ENCODE results near the gene ARHGEF33. TPM values are rescaled to one million over a fixed set of nuclear protein-coding genes. Genes with fewer than 3 reads are reported as not detected.

ARHGEF33 gene
- total and polyA plus RNA-seq, 2 of the 13 experiments (the other 11 are each of a cell fraction or from before 2014, with no cell fraction given), result 0.04 TPM; not detected in 1

DNA sequence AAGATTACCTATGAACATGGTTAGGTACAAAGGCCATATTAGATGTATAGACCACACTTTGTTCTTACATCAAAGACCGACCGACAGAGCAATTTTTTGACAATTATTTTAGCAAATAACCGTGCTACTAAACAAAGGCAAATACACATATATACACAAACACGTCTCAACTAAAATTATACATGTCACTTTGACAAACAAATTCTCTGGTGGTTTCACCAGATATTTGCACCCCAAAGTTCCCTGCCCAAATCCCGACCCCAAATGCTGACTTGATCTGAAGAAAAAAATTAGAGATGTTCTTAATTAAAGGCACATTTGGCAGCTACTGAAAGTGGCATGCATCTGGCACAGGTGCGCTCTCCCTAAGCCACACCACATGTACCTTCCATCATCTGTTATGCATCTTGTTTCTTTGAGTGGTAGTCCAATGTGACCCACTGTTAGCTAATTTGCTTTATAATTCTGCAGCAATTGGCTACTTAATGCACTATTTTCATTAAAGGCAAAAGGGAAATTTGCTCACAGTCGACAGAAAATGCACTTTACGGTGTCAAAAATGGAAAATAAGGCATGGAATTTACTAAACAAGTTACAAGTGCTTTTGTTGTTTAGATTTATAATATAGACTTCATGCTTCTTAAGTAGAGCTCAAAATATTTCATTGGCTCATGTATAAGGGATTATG, 92.1 kb downstream of the ARHGEF33 start (continued):
- TF ChIP-seq, protein P1, sequence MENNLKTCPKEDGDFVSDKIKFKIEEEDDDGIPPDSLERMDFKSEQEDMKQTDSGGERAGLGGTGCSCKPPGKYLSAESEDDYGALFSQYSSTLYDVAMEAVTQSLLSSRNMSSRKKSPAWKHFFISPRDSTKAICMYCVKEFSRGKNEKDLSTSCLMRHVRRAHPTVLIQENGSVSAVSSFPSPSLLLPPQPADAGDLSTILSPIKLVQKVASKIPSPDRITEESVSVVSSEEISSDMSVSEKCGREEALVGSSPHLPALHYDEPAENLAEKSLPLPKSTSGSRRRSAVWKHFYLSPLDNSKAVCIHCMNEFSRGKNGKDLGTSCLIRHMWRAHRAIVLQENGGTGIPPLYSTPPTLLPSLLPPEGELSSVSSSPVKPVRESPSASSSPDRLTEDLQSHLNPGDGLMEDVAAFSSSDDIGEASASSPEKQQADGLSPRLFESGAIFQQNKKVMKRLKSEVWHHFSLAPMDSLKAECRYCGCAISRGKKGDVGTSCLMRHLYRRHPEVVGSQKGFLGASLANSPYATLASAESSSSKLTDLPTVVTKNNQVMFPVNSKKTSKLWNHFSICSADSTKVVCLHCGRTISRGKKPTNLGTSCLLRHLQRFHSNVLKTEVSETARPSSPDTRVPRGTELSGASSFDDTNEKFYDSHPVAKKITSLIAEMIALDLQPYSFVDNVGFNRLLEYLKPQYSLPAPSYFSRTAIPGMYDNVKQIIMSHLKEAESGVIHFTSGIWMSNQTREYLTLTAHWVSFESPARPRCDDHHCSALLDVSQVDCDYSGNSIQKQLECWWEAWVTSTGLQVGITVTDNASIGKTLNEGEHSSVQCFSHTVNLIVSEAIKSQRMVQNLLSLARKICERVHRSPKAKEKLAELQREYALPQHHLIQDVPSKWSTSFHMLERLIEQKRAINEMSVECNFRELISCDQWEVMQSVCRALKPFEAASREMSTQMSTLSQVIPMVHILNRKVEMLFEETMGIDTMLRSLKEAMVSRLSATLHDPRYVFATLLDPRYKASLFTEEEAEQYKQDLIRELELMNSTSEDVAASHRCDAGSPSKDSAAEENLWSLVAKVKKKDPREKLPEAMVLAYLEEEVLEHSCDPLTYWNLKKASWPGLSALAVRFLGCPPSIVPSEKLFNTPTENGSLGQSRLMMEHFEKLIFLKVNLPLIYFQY (CRISPR knock-in tag; IDR thresholded peaks at IDR 0.05; ENCODE audit: borderline replicate concordance), result no peak
- TF ChIP-seq, protein P2, sequence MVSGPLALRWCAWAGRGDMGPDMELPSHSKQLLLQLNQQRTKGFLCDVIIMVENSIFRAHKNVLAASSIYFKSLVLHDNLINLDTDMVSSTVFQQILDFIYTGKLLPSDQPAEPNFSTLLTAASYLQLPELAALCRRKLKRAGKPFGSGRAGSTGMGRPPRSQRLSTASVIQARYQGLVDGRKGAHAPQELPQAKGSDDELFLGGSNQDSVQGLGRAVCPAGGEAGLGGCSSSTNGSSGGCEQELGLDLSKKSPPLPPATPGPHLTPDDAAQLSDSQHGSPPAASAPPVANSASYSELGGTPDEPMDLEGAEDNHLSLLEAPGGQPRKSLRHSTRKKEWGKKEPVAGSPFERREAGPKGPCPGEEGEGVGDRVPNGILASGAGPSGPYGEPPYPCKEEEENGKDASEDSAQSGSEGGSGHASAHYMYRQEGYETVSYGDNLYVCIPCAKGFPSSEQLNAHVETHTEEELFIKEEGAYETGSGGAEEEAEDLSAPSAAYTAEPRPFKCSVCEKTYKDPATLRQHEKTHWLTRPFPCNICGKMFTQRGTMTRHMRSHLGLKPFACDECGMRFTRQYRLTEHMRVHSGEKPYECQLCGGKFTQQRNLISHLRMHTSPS (CRISPR knock-in tag; IDR thresholded peaks at IDR 0.05; ENCODE audit: low read depth), result no peak
- TF ChIP-seq, protein P3, sequence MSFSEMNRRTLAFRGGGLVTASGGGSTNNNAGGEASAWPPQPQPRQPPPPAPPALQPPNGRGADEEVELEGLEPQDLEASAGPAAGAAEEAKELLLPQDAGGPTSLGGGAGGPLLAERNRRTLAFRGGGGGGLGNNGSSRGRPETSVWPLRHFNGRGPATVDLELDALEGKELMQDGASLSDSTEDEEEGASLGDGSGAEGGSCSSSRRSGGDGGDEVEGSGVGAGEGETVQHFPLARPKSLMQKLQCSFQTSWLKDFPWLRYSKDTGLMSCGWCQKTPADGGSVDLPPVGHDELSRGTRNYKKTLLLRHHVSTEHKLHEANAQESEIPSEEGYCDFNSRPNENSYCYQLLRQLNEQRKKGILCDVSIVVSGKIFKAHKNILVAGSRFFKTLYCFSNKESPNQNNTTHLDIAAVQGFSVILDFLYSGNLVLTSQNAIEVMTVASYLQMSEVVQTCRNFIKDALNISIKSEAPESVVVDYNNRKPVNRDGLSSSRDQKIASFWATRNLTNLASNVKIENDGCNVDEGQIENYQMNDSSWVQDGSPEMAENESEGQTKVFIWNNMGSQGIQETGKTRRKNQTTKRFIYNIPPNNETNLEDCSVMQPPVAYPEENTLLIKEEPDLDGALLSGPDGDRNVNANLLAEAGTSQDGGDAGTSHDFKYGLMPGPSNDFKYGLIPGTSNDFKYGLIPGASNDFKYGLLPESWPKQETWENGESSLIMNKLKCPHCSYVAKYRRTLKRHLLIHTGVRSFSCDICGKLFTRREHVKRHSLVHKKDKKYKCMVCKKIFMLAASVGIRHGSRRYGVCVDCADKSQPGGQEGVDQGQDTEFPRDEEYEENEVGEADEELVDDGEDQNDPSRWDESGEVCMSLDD (CRISPR knock-in tag; IDR thresholded peaks at IDR 0.05; ENCODE audit: borderline replicate concordance), result peak; percentile 65; the same call in 1 of the 2 replicates
- TF ChIP-seq FOXA3 (CRISPR knock-in tag; IDR thresholded peaks at IDR 0.05), result peak; percentile 89
- TF ChIP-seq TRIM24 (CRISPR knock-in tag; IDR thresholded peaks at IDR 0.05), result no peak
- no peak for TF ChIP-seq SUZ12 (IDR thresholded peaks at IDR 0.05; ENCODE audit: low read depth, low read length)
- no peak for TF ChIP-seq ZNF839 (CRISPR knock-in tag; IDR thresholded peaks at IDR 0.05; ENCODE audit: borderline replicate concordance)
- no peak for TF ChIP-seq ZNF546 (CRISPR knock-in tag; conservative IDR thresholded peaks at IDR 0.05)
- TF ChIP-seq ZMYM2 (CRISPR knock-in tag; IDR thresholded peaks at IDR 0.05), result no peak
- TF ChIP-seq ZNF124 (CRISPR knock-in tag; IDR thresholded peaks at IDR 0.05), result peak; percentile 48; the same call in 1 of the 2 replicates
- peak; percentile 74; the same call in 1 of the 2 replicates for TF ChIP-seq RXRB (CRISPR knock-in tag; IDR thresholded peaks at IDR 0.05; ENCODE audit: borderline replicate concordance)
- no peak for TF ChIP-seq ZNF484 (CRISPR knock-in tag; IDR thresholded peaks at IDR 0.05; ENCODE audit: borderline replicate concordance, low read depth)
- no peak for TF ChIP-seq POLR2G (IDR thresholded peaks at IDR 0.05; ENCODE audit: low read depth, low read length)
- TF ChIP-seq ZNF703 (CRISPR knock-in tag; IDR thresholded peaks at IDR 0.05; ENCODE audit: borderline replicate concordance), result no peak
- no peak for TF ChIP-seq ZFP36L1 (CRISPR knock-in tag; IDR thresholded peaks at IDR 0.05)
- TF ChIP-seq ASH2L (IDR thresholded peaks at IDR 0.05; ENCODE audit: insufficient read length, low read depth, low read length), result peak; percentile 95
- peak; percentile 73; the same call in 1 of the 2 replicates for TF ChIP-seq HHEX (CRISPR knock-in tag; IDR thresholded peaks at IDR 0.05)
- TF ChIP-seq SATB2 (CRISPR knock-in tag; IDR thresholded peaks at IDR 0.05), result 0 out of 2 replicates have a peak, but pooled peaks have one; percentile 54
